PC-9 (cell line): ENCODE measurements around the gene SLC12A2.

Experiments used
- EZH2 ChIP-seq: fragments of 200-600 bp; sonication (generic); IDR thresholded peaks from 2 replicates; pipeline ENCODE4 v1.8.0; 2017; ENCODE audit warnings: antibody characterized with exemption, low read depth
- TF ChIP-seq, protein P1 (sequence below): fragments of 200-600 bp; sonication (generic); conservative IDR thresholded peaks from 2 replicates; pipeline ENCODE4 v1.6.1; 2017; ENCODE audit warnings: mixed run types, antibody characterized with exemption, mild to moderate bottlenecking, moderate library complexity

DNA sequence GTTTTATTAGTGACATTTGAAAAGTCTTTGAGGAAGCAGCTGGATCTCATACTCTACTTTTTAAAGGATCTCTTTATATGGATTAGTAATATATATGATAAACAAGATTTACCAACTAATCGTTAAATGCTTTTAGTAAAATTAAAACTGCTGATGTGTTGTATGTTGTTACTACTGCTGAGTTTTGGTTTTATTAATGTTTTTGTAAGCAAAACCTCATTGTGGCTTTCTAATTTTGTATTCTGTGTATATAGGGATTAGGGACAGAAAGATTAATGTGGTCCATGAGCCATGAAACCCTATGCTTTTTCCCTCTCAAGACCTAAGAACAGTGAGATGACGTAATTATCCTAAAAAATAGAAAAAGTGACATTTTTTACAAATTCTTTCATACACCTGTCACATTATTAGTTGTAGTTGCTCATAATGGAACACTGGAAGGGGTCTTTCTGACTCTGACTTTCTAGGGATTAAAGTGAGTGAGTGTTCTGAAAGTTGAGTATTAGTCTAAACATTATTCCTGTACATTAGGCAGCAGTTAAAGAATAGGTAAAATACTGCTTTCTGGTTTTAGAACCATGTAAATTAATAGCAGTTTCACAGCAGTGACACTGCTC is 85.9 kb downstream of the SLC12A2 start:
- TF ChIP-seq, protein P1, sequence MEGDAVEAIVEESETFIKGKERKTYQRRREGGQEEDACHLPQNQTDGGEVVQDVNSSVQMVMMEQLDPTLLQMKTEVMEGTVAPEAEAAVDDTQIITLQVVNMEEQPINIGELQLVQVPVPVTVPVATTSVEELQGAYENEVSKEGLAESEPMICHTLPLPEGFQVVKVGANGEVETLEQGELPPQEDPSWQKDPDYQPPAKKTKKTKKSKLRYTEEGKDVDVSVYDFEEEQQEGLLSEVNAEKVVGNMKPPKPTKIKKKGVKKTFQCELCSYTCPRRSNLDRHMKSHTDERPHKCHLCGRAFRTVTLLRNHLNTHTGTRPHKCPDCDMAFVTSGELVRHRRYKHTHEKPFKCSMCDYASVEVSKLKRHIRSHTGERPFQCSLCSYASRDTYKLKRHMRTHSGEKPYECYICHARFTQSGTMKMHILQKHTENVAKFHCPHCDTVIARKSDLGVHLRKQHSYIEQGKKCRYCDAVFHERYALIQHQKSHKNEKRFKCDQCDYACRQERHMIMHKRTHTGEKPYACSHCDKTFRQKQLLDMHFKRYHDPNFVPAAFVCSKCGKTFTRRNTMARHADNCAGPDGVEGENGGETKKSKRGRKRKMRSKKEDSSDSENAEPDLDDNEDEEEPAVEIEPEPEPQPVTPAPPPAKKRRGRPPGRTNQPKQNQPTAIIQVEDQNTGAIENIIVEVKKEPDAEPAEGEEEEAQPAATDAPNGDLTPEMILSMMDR = no peak
- TF ChIP-seq EZH2 = no peak
